ENCODE measurements around the gene PCDHA4. TPM values are rescaled to one million over a fixed set of nuclear protein-coding genes. Genes with fewer than 3 reads are reported as not detected.
"Not testable (repeated sequence)": the region's sequence is repeated elsewhere in the genome, so short reads cannot be mapped to it uniquely, and the experiment has no call there.

PCDHA4 gene
- total and polyA plus RNA-seq, 8 donors = 0.08 to 2.6 (median 1.1) TPM; not detected in 2

DNA sequence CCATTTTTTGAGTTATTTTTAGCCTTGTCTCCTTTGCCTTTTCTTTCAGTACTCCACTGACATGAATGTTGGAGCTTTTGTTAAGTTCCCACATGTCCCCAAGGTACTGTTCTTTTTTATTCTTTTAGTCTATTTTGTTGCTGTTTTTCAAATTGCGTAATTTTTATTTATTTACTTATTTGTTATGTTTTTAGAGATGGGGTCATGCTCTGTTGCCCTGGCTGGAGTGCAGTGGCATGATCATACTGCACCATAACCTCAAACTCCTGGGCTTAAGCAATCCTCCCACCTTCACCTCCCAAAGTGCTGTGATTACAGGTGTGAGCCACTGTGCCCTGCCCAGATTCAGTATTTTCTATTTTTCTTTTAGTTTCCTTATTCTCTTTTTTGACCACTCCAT is 26.4 kb upstream of the PCDHA4 start:
- Histone ChIP-seq H3K9me3 (peaks cover 9 to 91% (median 88%) of the 10 kb centered on the region in 4 donors), H3K27ac (no peak overlapping the region), H3K36me3 (no peaks in the 10 kb centered on the region), H3K4me3 (no peak overlapping the region), H3K27me3 (peaks cover 0 to 5% (median 0%) of the 10 kb centered on the region in 3 donors), H3K4me1 (no peaks in the 10 kb centered on the region)
- intact Hi-C loops (cut with DNase I; ENCODE audit: low total_unique reads) = no loop called here
- WGBS, 5 donors = 79 to 88% (median 83%) methylated on average over 1 of the region's 1 CpG
- no peak for DNase-seq
- TF ChIP-seq POLR2AphosphoS5 (IDR thresholded peaks at IDR 0.05) = no peak

DNA sequence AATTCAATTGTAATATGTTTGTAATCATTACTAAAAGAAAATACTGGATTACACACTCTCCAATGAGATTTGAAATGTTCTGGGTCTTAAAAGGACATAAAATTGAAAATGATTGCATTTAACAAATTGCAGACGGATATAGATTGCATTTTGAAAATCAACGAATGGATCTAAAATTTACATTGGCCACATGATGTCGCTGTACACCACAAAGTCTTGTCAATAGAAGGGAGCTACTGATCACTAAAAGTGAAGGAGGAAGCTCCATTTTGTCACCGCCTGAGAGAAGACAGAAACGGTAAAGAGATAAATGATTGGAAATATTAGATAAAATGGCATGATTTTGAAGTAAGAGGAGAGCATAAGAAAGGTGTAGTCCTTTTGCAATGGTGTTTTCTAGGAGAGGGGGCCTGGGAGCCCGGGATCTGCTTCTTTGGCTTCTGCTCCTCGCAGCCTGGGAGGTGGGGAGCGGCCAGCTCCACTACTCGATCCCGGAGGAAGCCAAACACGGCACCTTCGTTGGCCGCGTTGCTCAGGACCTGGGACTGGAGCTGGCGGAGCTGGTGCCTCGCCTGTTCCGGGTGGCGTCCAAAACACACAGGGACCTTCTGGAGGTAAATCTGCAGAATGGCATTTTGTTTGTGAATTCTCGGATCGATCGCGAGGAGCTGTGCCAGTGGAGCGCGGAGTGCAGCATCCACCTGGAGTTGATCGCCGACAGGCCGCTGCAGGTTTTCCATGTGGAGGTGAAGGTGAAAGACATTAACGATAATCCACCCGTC is 20.8 kb upstream of the PCDHA4 start, which contains the start of gene PCDHA1:
TSS of gene PCDHA1 (plus strand) at position 236 of the 782 bp plus-strand sequence.
- Histone ChIP-seq H3K36me3 (no peaks in the 10 kb centered on the region), H3K27ac (no peak within 1 kb of the TSS), H3K4me1 (no peaks in the 10 kb centered on the region), H3K27me3 (peaks cover 0 to 42% (median 0%) of the 10 kb centered on the region in 3 donors), H3K4me3 (no peak within 1 kb of the TSS), H3K9me3 (peaks cover 23 to 89% (median 83%) of the 10 kb centered on the region in 4 donors)
- WGBS, 5 donors = 20 to 44% (median 21%) methylated on average over 20 to 29 of the region's 29 CpGs
- no peak for TF ChIP-seq EP300 (IDR thresholded peaks at IDR 0.05)
- intact Hi-C loops (cut with DNase I; ENCODE audit: low total_unique reads) = no loop called here
- DNase-seq = no peak

DNA sequence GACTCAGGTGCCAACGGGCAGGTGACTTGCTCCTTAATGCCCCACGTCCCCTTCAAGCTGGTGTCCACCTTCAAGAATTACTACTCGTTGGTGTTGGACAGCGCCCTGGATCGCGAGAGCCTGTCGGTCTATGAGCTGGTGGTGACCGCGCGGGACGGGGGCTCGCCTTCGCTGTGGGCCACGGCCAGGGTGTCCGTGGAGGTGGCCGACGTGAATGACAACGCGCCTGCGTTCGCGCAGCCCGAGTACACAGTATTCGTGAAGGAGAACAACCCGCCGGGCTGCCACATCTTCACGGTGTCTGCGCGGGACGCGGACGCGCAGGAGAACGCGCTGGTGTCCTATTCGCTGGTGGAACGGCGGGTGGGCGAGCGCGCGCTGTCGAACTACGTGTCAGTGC is 19.4 kb upstream of the PCDHA4 start:
- peaks cover 0 to 42% (median 3%) of the 10 kb centered on the region in 3 donors for H3K27me3 ChIP-seq
- H3K36me3 ChIP-seq; intact Hi-C loops (cut with DNase I; ENCODE audit: low total_unique reads); DNase-seq; H3K4me1 ChIP-seq; H3K4me3 ChIP-seq; H3K27ac ChIP-seq: not testable (repeated sequence)
- 44 to 64% (median 51%) methylated on average over 16 to 44 of the region's 44 CpGs for WGBS, 5 donors
- peaks cover 23 to 89% (median 82%) of the 10 kb centered on the region in 4 donors for H3K9me3 ChIP-seq

GRCh38 chr5:140787849-140788504 is 18.9 kb upstream of the PCDHA4 start:
- WGBS, 5 donors = 41 to 50% (median 46%) methylated on average over 17 to 70 of the region's 70 CpGs
- H3K36me3 ChIP-seq; H3K4me1 ChIP-seq; H3K27ac ChIP-seq; H3K4me3 ChIP-seq; DNase-seq; intact Hi-C loops (cut with DNase I; ENCODE audit: low total_unique reads): not testable (repeated sequence)
- peaks cover 0 to 38% (median 3%) of the 10 kb centered on the region in 3 donors for H3K27me3 ChIP-seq
- peaks cover 23 to 89% (median 82%) of the 10 kb centered on the region in 4 donors for H3K9me3 ChIP-seq

DNA sequence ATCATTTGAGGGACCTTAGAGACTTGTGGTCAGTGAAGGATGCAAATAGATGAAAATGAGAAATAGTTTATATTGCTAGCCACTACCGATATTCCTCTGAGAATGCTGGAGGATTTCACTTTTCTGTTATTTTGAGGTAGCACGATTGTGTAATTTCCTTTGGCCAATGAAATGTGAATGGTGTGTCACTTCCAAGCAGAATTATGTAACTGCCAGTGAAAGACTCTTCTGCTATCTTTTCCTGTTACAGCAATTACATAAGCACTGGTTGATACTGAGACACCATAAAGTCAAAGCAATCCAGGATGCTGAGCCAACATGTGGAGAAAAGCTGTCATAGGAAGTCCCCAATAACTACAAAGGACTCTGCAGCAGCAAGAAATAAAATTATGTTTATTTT is 15.8 kb upstream of the PCDHA4 start:
- TF ChIP-seq EP300 (IDR thresholded peaks at IDR 0.05) (no peak), POLR2AphosphoS5 (IDR thresholded peaks at IDR 0.05) (no peak), POLR2A (IDR thresholded peaks at IDR 0.05) (no peak)
- TF ChIP-seq, protein P1, sequence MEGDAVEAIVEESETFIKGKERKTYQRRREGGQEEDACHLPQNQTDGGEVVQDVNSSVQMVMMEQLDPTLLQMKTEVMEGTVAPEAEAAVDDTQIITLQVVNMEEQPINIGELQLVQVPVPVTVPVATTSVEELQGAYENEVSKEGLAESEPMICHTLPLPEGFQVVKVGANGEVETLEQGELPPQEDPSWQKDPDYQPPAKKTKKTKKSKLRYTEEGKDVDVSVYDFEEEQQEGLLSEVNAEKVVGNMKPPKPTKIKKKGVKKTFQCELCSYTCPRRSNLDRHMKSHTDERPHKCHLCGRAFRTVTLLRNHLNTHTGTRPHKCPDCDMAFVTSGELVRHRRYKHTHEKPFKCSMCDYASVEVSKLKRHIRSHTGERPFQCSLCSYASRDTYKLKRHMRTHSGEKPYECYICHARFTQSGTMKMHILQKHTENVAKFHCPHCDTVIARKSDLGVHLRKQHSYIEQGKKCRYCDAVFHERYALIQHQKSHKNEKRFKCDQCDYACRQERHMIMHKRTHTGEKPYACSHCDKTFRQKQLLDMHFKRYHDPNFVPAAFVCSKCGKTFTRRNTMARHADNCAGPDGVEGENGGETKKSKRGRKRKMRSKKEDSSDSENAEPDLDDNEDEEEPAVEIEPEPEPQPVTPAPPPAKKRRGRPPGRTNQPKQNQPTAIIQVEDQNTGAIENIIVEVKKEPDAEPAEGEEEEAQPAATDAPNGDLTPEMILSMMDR (IDR thresholded peaks at IDR 0.05) = no peak

GRCh38 chr5:140794595-140795258 is 12.1 kb upstream of the PCDHA4 start, which contains the start of gene PCDHA2:
Gene PCDHA2 (plus strand): TSS chr5:140794852.
- H3K4me3 ChIP-seq = peak within 1 kb of the TSS in 1 of 4 donors; percentile 6
- intact Hi-C loops (cut with DNase I; ENCODE audit: low total_unique reads) = no loop called here
- H3K4me1 ChIP-seq = no peaks in the 10 kb centered on the region
- DNase-seq = no peak
- H3K36me3 ChIP-seq = no peaks in the 10 kb centered on the region
- TF ChIP-seq POLR2A (IDR thresholded peaks at IDR 0.05) = no peak
- TF ChIP-seq EP300 (IDR thresholded peaks at IDR 0.05) = no peak
- TF ChIP-seq, protein P1 (IDR thresholded peaks at IDR 0.05) = no peak
- no peak for TF ChIP-seq POLR2AphosphoS5 (IDR thresholded peaks at IDR 0.05)
- no peak within 1 kb of the TSS for H3K27ac ChIP-seq
- WGBS, 5 donors = 18 to 33% (median 20%) methylated on average over 10 to 27 of the region's 27 CpGs
- H3K27me3 ChIP-seq = peaks cover 0 to 35% (median 11%) of the 10 kb centered on the region in 3 donors
- H3K9me3 ChIP-seq = peaks cover 9 to 92% (median 71%) of the 10 kb centered on the region in 4 donors

More for the DNA sequence above, 15.8 kb upstream of the PCDHA4 start:
- no peak overlapping the region for H3K4me3 ChIP-seq
- no peaks in the 10 kb centered on the region for H3K36me3 ChIP-seq
- H3K27me3 ChIP-seq = peaks cover 0 to 56% (median 11%) of the 10 kb centered on the region in 3 donors
- no peaks in the 10 kb centered on the region for H3K4me1 ChIP-seq
- H3K9me3 ChIP-seq = peaks cover 24 to 94% (median 86%) of the 10 kb centered on the region in 4 donors
- H3K27ac ChIP-seq = no peak overlapping the region
- 22 to 71% (median 27%) methylated on average over 2 of the region's 2 CpGs for WGBS, 5 donors
- DNase-seq = no peak
- intact Hi-C loops (cut with DNase I; ENCODE audit: low total_unique reads) = no loop called here
